Measurements from ENCODE around the gene CRACR2A.

DNA sequence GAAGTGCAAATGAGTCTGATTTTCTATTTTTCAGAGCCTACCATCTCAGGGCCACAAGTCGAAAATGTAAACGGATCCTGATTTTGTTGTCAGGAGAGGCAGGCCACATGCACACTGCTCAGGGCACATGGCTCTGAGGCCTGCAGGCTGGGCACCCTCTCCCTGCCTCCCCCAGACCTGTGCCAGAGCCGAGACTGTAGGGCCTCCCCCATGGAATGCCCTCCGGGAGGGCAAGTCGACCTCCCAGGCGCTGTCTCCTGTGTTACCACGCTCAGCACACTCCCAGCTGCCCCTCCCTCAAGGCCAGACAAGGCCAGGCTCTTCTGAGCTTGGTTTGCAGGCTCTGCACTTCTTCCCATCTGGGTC lies 121.7 kb downstream of the CRACR2A start:
- TF ChIP-seq, protein P1, sequence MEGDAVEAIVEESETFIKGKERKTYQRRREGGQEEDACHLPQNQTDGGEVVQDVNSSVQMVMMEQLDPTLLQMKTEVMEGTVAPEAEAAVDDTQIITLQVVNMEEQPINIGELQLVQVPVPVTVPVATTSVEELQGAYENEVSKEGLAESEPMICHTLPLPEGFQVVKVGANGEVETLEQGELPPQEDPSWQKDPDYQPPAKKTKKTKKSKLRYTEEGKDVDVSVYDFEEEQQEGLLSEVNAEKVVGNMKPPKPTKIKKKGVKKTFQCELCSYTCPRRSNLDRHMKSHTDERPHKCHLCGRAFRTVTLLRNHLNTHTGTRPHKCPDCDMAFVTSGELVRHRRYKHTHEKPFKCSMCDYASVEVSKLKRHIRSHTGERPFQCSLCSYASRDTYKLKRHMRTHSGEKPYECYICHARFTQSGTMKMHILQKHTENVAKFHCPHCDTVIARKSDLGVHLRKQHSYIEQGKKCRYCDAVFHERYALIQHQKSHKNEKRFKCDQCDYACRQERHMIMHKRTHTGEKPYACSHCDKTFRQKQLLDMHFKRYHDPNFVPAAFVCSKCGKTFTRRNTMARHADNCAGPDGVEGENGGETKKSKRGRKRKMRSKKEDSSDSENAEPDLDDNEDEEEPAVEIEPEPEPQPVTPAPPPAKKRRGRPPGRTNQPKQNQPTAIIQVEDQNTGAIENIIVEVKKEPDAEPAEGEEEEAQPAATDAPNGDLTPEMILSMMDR (IDR thresholded peaks at IDR 0.05; ENCODE audit: insufficient read depth, low read length): no peak
- no peak for TF ChIP-seq SPI1 (IDR thresholded peaks at IDR 0.05; ENCODE audit: borderline replicate concordance, low read depth)
